Mesenchymal stem cell (in vitro differentiated cells and primary cell): ENCODE measurements around the gene SEZ6L.

Experiments used
- DNase-seq: peaks from one replicate; pipeline ENCODE4 v3.0.0-alpha.2; 2013
- H2AFZ ChIP-seq: one replicate; pipeline ENCODE4 v1.6.1; 2013; ENCODE audit warnings: low read depth, mild to moderate bottlenecking, control low read depth, inconsistent platforms, low read length, moderate library complexity
- H2AK5ac ChIP-seq: 2 replicates; pipeline ENCODE4 v1.6.1; 2013; ENCODE audit warnings: low read length, moderate library complexity, mild to moderate bottlenecking, inconsistent platforms; ENCODE audit not compliant: severe bottlenecking
- H2BK120ac ChIP-seq: one replicate; pipeline ENCODE4 v1.6.1; 2013; ENCODE audit warnings: low read depth, mild to moderate bottlenecking, inconsistent platforms, low read length, moderate library complexity
- H2BK12ac ChIP-seq, 2 experiments: one replicate each; pipeline ENCODE4 v1.6.1; 2013; ENCODE audit warnings: inconsistent platforms in 2 of 2, low read length in 2 of 2, mild to moderate bottlenecking in 2 of 2, moderate library complexity in 2 of 2, control low read depth in 1 of 2
- H2BK15ac ChIP-seq: one replicate; pipeline ENCODE4 v1.6.1; 2013; ENCODE audit warnings: mild to moderate bottlenecking, low read depth, inconsistent platforms; ENCODE audit not compliant: poor library complexity, severe bottlenecking
- H2BK5ac ChIP-seq: 2 replicates; pipeline ENCODE4 v1.6.1; 2013; ENCODE audit warnings: low read depth, mild to moderate bottlenecking, low read length, control low read depth, inconsistent platforms; ENCODE audit not compliant: poor library complexity, severe bottlenecking
- H3K14ac ChIP-seq, 2 experiments: one replicate each; pipeline ENCODE4 v1.6.1; 2013; ENCODE audit warnings: inconsistent platforms in 2 of 2, low read length in 2 of 2, control low read depth in 1 of 2, mild to moderate bottlenecking in 1 of 2, moderate library complexity in 1 of 2
- H3K18ac ChIP-seq, 2 experiments: one replicate each; pipeline ENCODE4 v1.6.1; 2013; ENCODE audit warnings: inconsistent platforms in 2 of 2, low read length in 2 of 2, control low read depth in 1 of 2, low read depth in 1 of 2, mild to moderate bottlenecking in 1 of 2
- H3K23ac ChIP-seq, 2 experiments: one replicate each; pipeline ENCODE4 v1.6.1; 2013; ENCODE audit warnings: inconsistent platforms in 2 of 2, low read length in 2 of 2, mild to moderate bottlenecking in 2 of 2, moderate library complexity in 2 of 2, control low read depth in 1 of 2
- H3K27ac ChIP-seq: 2 replicates; pipeline ENCODE4 v1.5.1; 2013; ENCODE audit warnings: mild to moderate bottlenecking, moderate library complexity, low read length, control low read depth, inconsistent platforms; ENCODE audit not compliant: poor library complexity, severe bottlenecking
- H3K27me3 ChIP-seq, 2 experiments: 2 replicates each; pipeline versions ENCODE4 v1.6.1 to v1.7.0; 2013; ENCODE audit warnings: low read length in 2 of 2, mild to moderate bottlenecking in 2 of 2, moderate library complexity in 2 of 2, control low read depth in 1 of 2, inconsistent platforms in 1 of 2; ENCODE audit not compliant: control insufficient read depth in 1 of 2, insufficient read depth in 1 of 2
- H3K36me3 ChIP-seq, 2 experiments: 2 replicates each; pipeline versions ENCODE4 v1.6.1 to v1.7.0; 2013; ENCODE audit warnings: low read length in 2 of 2, control low read depth in 1 of 2, inconsistent platforms in 1 of 2, low read depth in 1 of 2, mild to moderate bottlenecking in 1 of 2; ENCODE audit not compliant: insufficient read depth in 2 of 2, control insufficient read depth in 1 of 2
- H3K4ac ChIP-seq, 2 experiments: one replicate each; pipeline ENCODE4 v1.6.1; 2013; ENCODE audit warnings: inconsistent platforms in 2 of 2, low read length in 2 of 2, mild to moderate bottlenecking in 2 of 2, moderate library complexity in 2 of 2, control low read depth in 1 of 2, low read depth in 1 of 2
- H3K4me1 ChIP-seq: 2 replicates; pipeline ENCODE4 v1.6.1; 2013; ENCODE audit warnings: low read depth, low read length, control low read depth; ENCODE audit not compliant: control insufficient read depth, insufficient read depth
- H3K4me2 ChIP-seq: 2 replicates; pipeline ENCODE4 v1.6.1; 2013; ENCODE audit warnings: low read length, mild to moderate bottlenecking, inconsistent platforms; ENCODE audit not compliant: poor library complexity, severe bottlenecking
- H3K4me3 ChIP-seq, 2 experiments: 2 replicates each; pipeline versions ENCODE4 v1.5.1 to v1.7.0; 2013; ENCODE audit warnings: low read length in 2 of 2, mild to moderate bottlenecking in 2 of 2, control low read depth in 1 of 2, low read depth in 1 of 2; ENCODE audit not compliant: insufficient read depth in 1 of 2
- H3K79me1 ChIP-seq: replicated peaks from 2 replicates; pipeline ENCODE4 v1.6.1; 2013; ENCODE audit warnings: mild to moderate bottlenecking, control low read depth, low read length, inconsistent platforms; ENCODE audit not compliant: poor library complexity, severe bottlenecking
- H3K9ac ChIP-seq: 2 replicates; pipeline ENCODE4 v1.7.0; 2013; ENCODE audit warnings: mild to moderate bottlenecking, low read length, moderate library complexity
- H3K9me3 ChIP-seq: 2 replicates; pipeline ENCODE4 v1.7.0; 2013; ENCODE audit warnings: mild to moderate bottlenecking, low read length; ENCODE audit not compliant: control insufficient read depth
- H4K8ac ChIP-seq: one replicate; pipeline ENCODE4 v1.6.1; 2013; ENCODE audit warnings: inconsistent platforms, mild to moderate bottlenecking, low read length, moderate library complexity
- H4K91ac ChIP-seq: one replicate; pipeline ENCODE4 v1.6.1; 2013; ENCODE audit warnings: mild to moderate bottlenecking, low read length, inconsistent platforms
- WGBS: methylation state at CpG from one replicate; pipeline ENCODE4 v1.1.7; 2013; ENCODE audit warnings: mixed read lengths; 5-methylcytosine and 5-hydroxymethylcytosine counted together

The SEZ6L gene

GRCh38 chr22:26389125-26389524 lies 219.9 kb downstream of the SEZ6L start:
- no peak overlapping the region for H3K4me3 ChIP-seq
- H3K9ac ChIP-seq: no peak overlapping the region
- no peak overlapping the region for H3K27ac ChIP-seq
- no peak overlapping the region for H2BK12ac ChIP-seq
- no peak overlapping the region for H3K4me2 ChIP-seq
- H3K36me3 ChIP-seq: no peaks in the 10 kb centered on the region
- no peak overlapping the region for H2AFZ ChIP-seq
- no peak overlapping the region for H4K8ac ChIP-seq
- no peaks in the 10 kb centered on the region for H3K4me1 ChIP-seq
- no peaks in the 10 kb centered on the region for H3K79me1 ChIP-seq
- DNase-seq: no peak
- H3K14ac ChIP-seq: no peak overlapping the region
- WGBS: 100% methylated on average over 1 of the region's 3 CpGs
- H3K23ac ChIP-seq: no peak overlapping the region
- no peak overlapping the region for H3K18ac ChIP-seq
- no peak overlapping the region for H2AK5ac ChIP-seq
- H2BK120ac ChIP-seq: no peak overlapping the region
- no peaks in the 10 kb centered on the region for H3K9me3 ChIP-seq
- H4K91ac ChIP-seq: no peak overlapping the region
- H2BK5ac ChIP-seq: no peak overlapping the region
- H2BK15ac ChIP-seq: no peak overlapping the region
- H3K4ac ChIP-seq: no peak overlapping the region
- H3K27me3 ChIP-seq: peaks cover 26 to 46% of the 10 kb centered on the region in 2 experiments

- Histone ChIP-seq H3K4me2 (no peak overlapping the region), H3K4me1 (no peaks in the 10 kb centered on the region), H3K18ac (no peak overlapping the region), H3K14ac (no peak overlapping the region), H2AK5ac (no peak overlapping the region), H3K4me3 (no peak overlapping the region), H3K9ac (no peak overlapping the region), H2BK120ac (no peak overlapping the region), H3K4ac (no peak overlapping the region), H3K27ac (no peak overlapping the region), H4K8ac (no peak overlapping the region), H4K91ac (no peak overlapping the region), H2BK15ac (no peak overlapping the region), H3K27me3 (peaks cover 28 to 42% of the 10 kb centered on the region in 2 experiments), H2BK12ac (no peak overlapping the region), H3K36me3 (no peaks in the 10 kb centered on the region), H2BK5ac (no peak overlapping the region), H3K79me1 (no peaks in the 10 kb centered on the region), H3K23ac (no peak overlapping the region), H3K9me3 (no peaks in the 10 kb centered on the region), H2AFZ (no peak overlapping the region)
- no peak for DNase-seq
- 100% methylated on average over 1 of the region's 1 CpG for WGBS
Measured at GRCh38 chr22:26391091-26391490, 221.8 kb downstream of the SEZ6L start.

- DNase-seq: no peak
- H3K4me2 ChIP-seq: no peak overlapping the region
- no peak overlapping the region for H4K91ac ChIP-seq
- no peaks in the 10 kb centered on the region for H3K4me1 ChIP-seq
- H3K36me3 ChIP-seq: no peaks in the 10 kb centered on the region
- no peak overlapping the region for H2AFZ ChIP-seq
- H3K4me3 ChIP-seq: no peak overlapping the region
- no peak overlapping the region for H2BK15ac ChIP-seq
- peaks cover 34 to 46% of the 10 kb centered on the region in 2 experiments for H3K27me3 ChIP-seq
- H3K18ac ChIP-seq: no peak overlapping the region
- no peak overlapping the region for H2BK5ac ChIP-seq
- H3K79me1 ChIP-seq: no peaks in the 10 kb centered on the region
- H3K14ac ChIP-seq: no peak overlapping the region
- H3K23ac ChIP-seq: no peak overlapping the region
- no peak overlapping the region for H3K4ac ChIP-seq
- H4K8ac ChIP-seq: no peak overlapping the region
- H3K9me3 ChIP-seq: no peaks in the 10 kb centered on the region
- no peak overlapping the region for H3K9ac ChIP-seq
- H2BK120ac ChIP-seq: no peak overlapping the region
- no peak overlapping the region for H2BK12ac ChIP-seq
- WGBS: 86% methylated on average over 1 of the region's 2 CpGs
- no peak overlapping the region for H3K27ac ChIP-seq
- H2AK5ac ChIP-seq: no peak overlapping the region
Measured at GRCh38 chr22:26391623-26392022, 222.4 kb downstream of the SEZ6L start.

GRCh38 chr22:26393929-26394328 lies 224.7 kb downstream of the SEZ6L start:
- Histone ChIP-seq H4K8ac (no peak overlapping the region), H2BK120ac (no peak overlapping the region), H3K14ac (no peak overlapping the region), H3K18ac (no peak overlapping the region), H2BK5ac (no peak overlapping the region), H3K9ac (no peak overlapping the region), H3K4me1 (no peaks in the 10 kb centered on the region), H3K36me3 (no peaks in the 10 kb centered on the region), H3K79me1 (no peaks in the 10 kb centered on the region), H2BK15ac (no peak overlapping the region), H2BK12ac (no peak overlapping the region), H2AFZ (no peak overlapping the region), H3K9me3 (no peaks in the 10 kb centered on the region), H3K4me3 (no peak overlapping the region), H3K27me3 (peaks cover 29 to 30% of the 10 kb centered on the region in 2 experiments), H3K4me2 (no peak overlapping the region), H4K91ac (no peak overlapping the region), H3K23ac (no peak overlapping the region), H3K27ac (no peak overlapping the region), H3K4ac (no peak overlapping the region), H2AK5ac (no peak overlapping the region)
- DNase-seq: no peak
- 66% methylated on average over 2 of the region's 2 CpGs for WGBS
